ENCODE results near the gene NXPE4. TPM values are rescaled to one million over a fixed set of nuclear protein-coding genes. Genes with fewer than 3 reads are reported as not detected.

The NXPE4 gene
- total RNA-seq, 1 donor: not detected

- Histone ChIP-seq H3K27ac (ENCODE audit: low read depth, low read length) (no peak overlapping the region), H3K36me3 (ENCODE audit: insufficient read depth, low read length) (no peaks in the 10 kb centered on the region), H3K79me2 (ENCODE audit: insufficient read depth, low read length) (no peaks in the 10 kb centered on the region), H3K4me2 (ENCODE audit: insufficient read depth, low read length) (no peak overlapping the region), H3K4me3 (ENCODE audit: insufficient read depth, low read length) (no peak overlapping the region), H2AFZ (ENCODE audit: low read length) (no peak overlapping the region), H3K4me1 (ENCODE audit: insufficient read depth, low read length) (no peaks in the 10 kb centered on the region), H3K27me3 (ENCODE audit: insufficient read depth, low read length) (no peaks in the 10 kb centered on the region), H4K20me1 (ENCODE audit: insufficient read depth, low read length) (no peaks in the 10 kb centered on the region), H3K9me3 (ENCODE audit: low read depth, low read length) (no peaks in the 10 kb centered on the region)
- DNase-seq (ENCODE audit: insufficient read length, low spot score, missing footprints): no peak
- TF ChIP-seq CTCF (IDR thresholded peaks at IDR 0.05; ENCODE audit: extremely low read depth, low read depth, low read length): no peak
Observed at GRCh38 chr11:114619659-114620173, 24.1 kb upstream of the NXPE4 start.

- no peak for TF ChIP-seq CTCF (IDR thresholded peaks at IDR 0.05; ENCODE audit: extremely low read depth, low read depth, low read length)
- H3K79me2 ChIP-seq (ENCODE audit: insufficient read depth, low read length): no peaks in the 10 kb centered on the region
- no peaks in the 10 kb centered on the region for H4K20me1 ChIP-seq (ENCODE audit: insufficient read depth, low read length)
- no peak for DNase-seq (ENCODE audit: insufficient read length, low spot score, missing footprints)
- no peaks in the 10 kb centered on the region for H3K36me3 ChIP-seq (ENCODE audit: insufficient read depth, low read length)
- no peaks in the 10 kb centered on the region for H3K9me3 ChIP-seq (ENCODE audit: low read depth, low read length)
- no peaks in the 10 kb centered on the region for H3K27me3 ChIP-seq (ENCODE audit: insufficient read depth, low read length)
- H3K4me3 ChIP-seq (ENCODE audit: insufficient read depth, low read length): no peak overlapping the region
- H3K4me1 ChIP-seq (ENCODE audit: insufficient read depth, low read length): no peaks in the 10 kb centered on the region
- H3K4me2 ChIP-seq (ENCODE audit: insufficient read depth, low read length): no peak overlapping the region
- no peak overlapping the region for H3K27ac ChIP-seq (ENCODE audit: low read depth, low read length)
- no peak overlapping the region for H2AFZ ChIP-seq (ENCODE audit: low read length)
Observed at GRCh38 chr11:114618139-114618538, 22.6 kb upstream of the NXPE4 start.

GRCh38 chr11:114617157-114618124 is 21.9 kb upstream of the NXPE4 start:
- H3K27me3 ChIP-seq (ENCODE audit: insufficient read depth, low read length): no peaks in the 10 kb centered on the region
- DNase-seq (ENCODE audit: insufficient read length, low spot score, missing footprints): no peak
- no peak for TF ChIP-seq CTCF (IDR thresholded peaks at IDR 0.05; ENCODE audit: extremely low read depth, low read depth, low read length)
- H3K9me3 ChIP-seq (ENCODE audit: low read depth, low read length): no peaks in the 10 kb centered on the region
- H3K4me3 ChIP-seq (ENCODE audit: insufficient read depth, low read length): no peak overlapping the region
- H3K27ac ChIP-seq (ENCODE audit: low read depth, low read length): no peak overlapping the region
- no peak overlapping the region for H2AFZ ChIP-seq (ENCODE audit: low read length)
- no peaks in the 10 kb centered on the region for H3K79me2 ChIP-seq (ENCODE audit: insufficient read depth, low read length)
- H3K4me2 ChIP-seq (ENCODE audit: insufficient read depth, low read length): no peak overlapping the region
- H3K4me1 ChIP-seq (ENCODE audit: insufficient read depth, low read length): no peaks in the 10 kb centered on the region
- no peaks in the 10 kb centered on the region for H4K20me1 ChIP-seq (ENCODE audit: insufficient read depth, low read length)
- H3K36me3 ChIP-seq (ENCODE audit: insufficient read depth, low read length): no peaks in the 10 kb centered on the region

GRCh38 chr11:114616516-114616915 is 20.9 kb upstream of the NXPE4 start:
- DNase-seq (ENCODE audit: insufficient read length, low spot score, missing footprints): no peak
- H4K20me1 ChIP-seq (ENCODE audit: insufficient read depth, low read length): no peaks in the 10 kb centered on the region
- no peaks in the 10 kb centered on the region for H3K27me3 ChIP-seq (ENCODE audit: insufficient read depth, low read length)
- no peak overlapping the region for H3K4me3 ChIP-seq (ENCODE audit: insufficient read depth, low read length)
- H3K9me3 ChIP-seq (ENCODE audit: low read depth, low read length): no peaks in the 10 kb centered on the region
- H3K4me2 ChIP-seq (ENCODE audit: insufficient read depth, low read length): no peak overlapping the region
- H3K4me1 ChIP-seq (ENCODE audit: insufficient read depth, low read length): no peaks in the 10 kb centered on the region
- TF ChIP-seq CTCF (IDR thresholded peaks at IDR 0.05; ENCODE audit: extremely low read depth, low read depth, low read length): no peak
- H3K27ac ChIP-seq (ENCODE audit: low read depth, low read length): no peak overlapping the region
- H2AFZ ChIP-seq (ENCODE audit: low read length): no peak overlapping the region
- H3K79me2 ChIP-seq (ENCODE audit: insufficient read depth, low read length): no peaks in the 10 kb centered on the region
- no peaks in the 10 kb centered on the region for H3K36me3 ChIP-seq (ENCODE audit: insufficient read depth, low read length)
